IMR-90 (cell line): ENCODE data around the gene CDC34.

Experiments
- CEBPB ChIP-seq: IDR thresholded peaks from 2 replicates; pipeline ENCODE4 v1.6.1; 2012; ENCODE audit warnings: low read depth, low read length, improper control_type of control experiment
- CTCF ChIP-seq: conservative IDR thresholded peaks from 2 replicates; pipeline ENCODE4 v1.5.1; 2012; ENCODE audit warnings: mild to moderate bottlenecking, low read depth, low read length, improper control_type of control experiment
- ELK1 ChIP-seq: fragments of 150-350 bp; IDR thresholded peaks from 2 replicates; pipeline ENCODE4 v1.6.1; 2016; ENCODE audit warnings: low read depth, mild to moderate bottlenecking, low read length, moderate library complexity, borderline replicate concordance
- FOS ChIP-seq: fragments of 150-350 bp; IDR thresholded peaks from 2 replicates; pipeline ENCODE4 v1.6.1; 2016; ENCODE audit warnings: low read depth, low read length
- MAFK ChIP-seq: IDR thresholded peaks from 2 replicates; pipeline ENCODE4 v1.6.1; 2012; ENCODE audit warnings: low read depth, low read length, improper control_type of control experiment
- MXI1 ChIP-seq: IDR thresholded peaks from 2 replicates; pipeline ENCODE4 v1.6.1; 2012; ENCODE audit warnings: low read depth, mild to moderate bottlenecking, low read length, moderate library complexity, borderline replicate concordance
- POLR2A ChIP-seq: IDR thresholded peaks from 2 replicates; pipeline ENCODE4 v1.6.1; 2012; ENCODE audit warnings: mild to moderate bottlenecking, low read depth, low read length
- RAD21 ChIP-seq: IDR thresholded peaks from 2 replicates; pipeline ENCODE4 v1.6.1; 2012; ENCODE audit warnings: low read length, improper control_type of control experiment
- RCOR1 ChIP-seq: IDR thresholded peaks from 2 replicates; pipeline ENCODE4 v1.6.1; 2012; ENCODE audit warnings: mild to moderate bottlenecking, low read length, improper control_type of control experiment; ENCODE audit not compliant: insufficient replicate concordance

GRCh38 chr19:518598-519231 lies 12.8 kb upstream of the CDC34 start:
- no peak for TF ChIP-seq CTCF
- TF ChIP-seq MAFK = no peak
- no peak for TF ChIP-seq POLR2A
- no peak for TF ChIP-seq MXI1
- TF ChIP-seq CEBPB = no peak
- TF ChIP-seq ELK1 = no peak
- TF ChIP-seq RCOR1 = no peak
- TF ChIP-seq RAD21 = no peak
- no peak for TF ChIP-seq FOS
